ENCODE data around the gene ACOT9.
A peak's percentile ranks its signal among the peaks of the same experiment; 100 is the strongest.
"Not testable (repeated sequence)": the region's sequence is repeated elsewhere in the genome, so short reads cannot be mapped to it uniquely, and the experiment has no call there.

ACOT9 gene

DNA sequence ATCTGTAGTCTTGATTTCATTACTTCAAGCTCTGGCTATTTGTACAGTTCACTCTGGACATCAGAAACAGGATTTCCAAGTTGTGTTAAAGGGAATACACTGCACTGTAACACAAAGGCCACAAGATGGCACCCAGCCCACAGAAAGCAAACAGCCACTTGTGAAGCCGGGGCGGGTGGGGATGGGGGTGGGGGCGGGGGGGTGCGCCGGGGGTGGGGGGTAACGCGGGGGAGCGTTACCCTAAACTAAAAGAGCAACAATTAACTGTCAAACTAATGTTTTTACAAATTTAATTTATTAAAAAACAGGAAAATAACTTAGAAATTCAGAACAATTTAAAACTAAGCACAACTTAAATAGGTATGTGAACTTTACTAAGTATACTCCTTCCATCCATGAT, 48.5 kb downstream of the ACOT9 start:
- DNase-seq (ENCODE audit: low spot score), result peak; percentile 39

DNA sequence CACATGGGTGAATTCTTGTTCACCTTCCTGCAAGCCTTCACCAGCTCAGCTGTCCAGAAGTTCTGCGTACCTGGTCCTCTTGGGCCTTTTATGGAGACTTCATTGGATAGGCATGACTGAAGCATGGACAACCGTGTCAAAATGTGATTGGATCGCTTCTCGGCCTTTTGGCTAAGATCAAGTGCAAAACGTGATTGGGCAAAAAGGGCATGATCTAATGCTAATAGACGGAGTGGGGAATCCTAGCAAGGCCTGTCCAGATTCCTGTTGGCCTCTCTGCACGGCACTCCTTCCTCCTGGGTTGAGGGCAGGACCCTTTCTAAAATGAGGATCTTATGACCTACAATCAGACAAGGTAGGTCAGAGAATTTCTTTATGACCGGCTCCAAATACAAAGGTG, 50.9 kb downstream of the ACOT9 start:
- DNase-seq (ENCODE audit: low spot score), result no peak

DNA sequence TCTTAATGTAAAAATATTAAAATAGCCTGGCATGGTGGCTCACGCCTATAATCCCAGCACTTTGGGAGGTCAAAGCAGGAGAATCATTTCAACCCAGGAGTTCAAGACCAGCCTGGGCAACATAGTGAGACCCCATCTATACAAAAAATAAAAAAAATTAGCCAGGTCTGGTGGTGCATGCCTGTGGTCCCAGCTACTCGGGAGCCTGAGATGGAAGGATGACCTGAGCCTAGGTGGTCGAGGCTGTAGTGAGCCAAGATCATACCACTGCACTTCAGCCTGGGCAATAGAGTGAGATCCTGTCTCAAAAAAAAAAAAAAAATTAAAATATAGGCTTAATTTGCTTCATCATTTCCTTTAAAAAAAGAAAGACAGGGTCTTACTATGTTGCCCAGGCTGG, 66.6 kb downstream of the ACOT9 start:
- not testable (repeated sequence) for DNase-seq (ENCODE audit: low spot score)

DNA sequence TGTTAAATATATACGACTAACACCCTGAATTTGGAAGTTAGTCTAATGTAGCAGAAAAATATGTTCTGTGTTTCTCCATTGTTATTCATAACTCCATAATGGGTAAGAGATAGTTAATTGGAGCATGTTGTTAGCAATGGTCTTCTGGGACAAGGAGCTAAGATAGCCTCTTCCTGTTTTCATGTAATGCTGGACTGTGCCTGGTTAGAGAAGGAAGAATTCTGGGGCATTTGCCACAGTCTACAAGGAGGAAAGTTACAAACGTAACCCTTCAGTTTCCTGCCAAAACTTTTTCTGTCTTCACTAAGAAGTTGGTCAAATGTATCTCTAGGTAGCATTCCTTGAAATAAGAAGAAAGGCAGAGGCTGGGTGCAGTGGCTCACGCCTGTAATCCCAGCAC, 70.0 kb downstream of the ACOT9 start:
- DNase-seq (ENCODE audit: low spot score), result no peak

DNA sequence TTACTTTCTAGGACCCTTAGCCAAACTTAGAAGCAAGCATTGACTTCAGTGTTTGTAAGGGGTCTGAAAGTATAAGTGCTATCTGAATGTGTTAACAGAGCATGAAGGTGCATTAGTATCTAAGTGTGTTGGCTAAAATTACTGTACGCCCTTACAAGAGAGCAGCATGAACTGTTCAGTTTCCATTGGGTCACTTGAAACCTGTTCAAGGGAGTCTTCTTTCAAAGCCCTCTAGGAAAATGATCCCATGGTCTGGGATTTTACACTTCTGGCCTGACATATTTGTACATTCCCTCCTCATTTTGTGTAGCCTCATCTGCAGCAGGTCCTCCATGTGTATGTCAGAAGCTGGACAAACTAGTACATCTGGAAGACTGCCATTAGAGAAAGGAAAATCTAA, 72.5 kb downstream of the ACOT9 start:
- no peak for DNase-seq (ENCODE audit: low spot score)

DNA sequence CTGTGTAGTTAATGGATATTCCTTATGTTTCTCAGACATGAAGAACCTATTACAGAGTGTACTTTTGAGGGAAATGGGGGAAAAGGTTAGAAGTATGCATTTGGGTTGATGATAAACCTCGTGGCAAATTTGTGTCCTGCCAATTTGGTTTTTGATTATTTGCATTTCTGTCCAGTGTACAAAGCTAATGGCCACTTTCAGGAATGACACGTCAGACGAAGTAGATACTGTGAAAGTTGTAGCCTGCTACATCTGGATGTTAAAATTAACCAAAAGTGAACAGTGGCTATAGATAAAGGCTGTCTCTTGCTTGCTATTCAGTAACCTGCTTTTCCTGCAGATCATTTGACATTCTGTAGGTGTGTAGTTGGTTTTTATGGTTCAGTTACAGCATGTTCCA, 74.7 kb downstream of the ACOT9 start:
- no peak for DNase-seq (ENCODE audit: low spot score)

DNA sequence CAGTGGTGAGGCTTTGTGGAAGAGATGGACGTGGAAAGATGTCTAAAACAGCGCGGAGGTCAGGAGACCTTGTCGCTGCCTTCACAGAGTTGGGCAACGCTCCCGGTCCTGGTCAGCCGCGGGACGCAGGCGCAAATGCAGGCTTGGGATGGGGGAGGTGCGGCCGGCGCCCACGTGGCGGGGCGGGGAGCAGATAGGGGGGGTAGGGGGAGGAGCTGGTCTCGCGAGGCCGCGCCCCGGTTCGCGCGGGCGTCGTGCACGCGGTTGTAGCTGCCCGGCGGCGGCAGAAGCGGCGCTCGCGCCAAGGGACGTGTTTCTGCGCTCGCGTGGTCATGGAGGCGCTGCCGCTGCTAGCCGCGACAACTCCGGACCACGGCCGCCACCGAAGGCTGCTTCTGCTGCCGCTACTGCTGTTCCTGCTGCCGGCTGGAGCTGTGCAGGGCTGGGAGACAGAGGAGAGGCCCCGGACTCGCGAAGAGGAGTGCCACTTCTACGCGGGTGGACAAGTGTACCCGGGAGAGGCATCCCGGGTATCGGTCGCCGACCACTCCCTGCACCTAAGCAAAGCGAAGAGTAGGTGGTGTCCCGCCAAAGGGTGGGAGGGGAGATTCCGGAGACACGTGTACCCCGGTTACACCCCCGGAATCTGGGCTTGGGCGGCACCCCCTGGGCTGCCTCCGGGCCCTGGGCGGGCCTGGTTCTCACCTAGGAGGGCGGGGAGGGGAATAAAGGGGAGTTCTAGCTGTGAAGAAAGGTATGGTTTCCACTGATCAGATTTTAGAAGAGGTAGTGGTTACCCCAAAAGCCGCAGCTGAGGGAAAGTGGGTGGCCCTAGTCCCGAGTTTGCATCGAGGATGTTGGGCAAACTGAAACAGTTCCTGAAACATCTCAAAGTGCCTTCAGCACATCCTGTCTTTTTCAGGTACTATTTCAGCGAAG, 75.6 kb downstream of the ACOT9 start, which contains the start of gene PRDX4:
Gene PRDX4, plus strand, starts transcription at position 255 of the 939 bp plus-strand sequence. Its CDS starts 78 bp downstream, at position 333.
- DNase-seq (ENCODE audit: low spot score), result peak; percentile 77

DNA sequence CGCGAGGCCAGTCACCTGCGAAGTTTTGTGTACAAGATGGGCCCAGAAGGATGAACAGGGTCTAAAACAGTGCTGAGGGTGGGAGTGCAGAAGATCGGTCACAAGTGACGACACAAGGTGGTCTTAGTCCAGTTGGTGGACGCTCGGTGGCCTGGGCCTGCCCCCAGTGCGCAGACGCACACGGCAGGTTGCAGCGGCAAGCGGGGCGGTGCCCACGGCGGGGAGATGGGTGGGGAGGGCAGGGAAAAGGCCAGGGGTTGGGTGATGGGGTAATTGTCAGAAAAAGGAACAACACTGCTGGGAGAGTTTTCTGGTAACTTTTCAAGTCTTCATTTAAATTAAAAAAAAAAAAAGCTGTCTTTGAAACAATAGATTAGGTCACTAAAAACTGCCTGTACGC, 76.8 kb downstream of the ACOT9 start:
- no peak for DNase-seq (ENCODE audit: low spot score)

DNA sequence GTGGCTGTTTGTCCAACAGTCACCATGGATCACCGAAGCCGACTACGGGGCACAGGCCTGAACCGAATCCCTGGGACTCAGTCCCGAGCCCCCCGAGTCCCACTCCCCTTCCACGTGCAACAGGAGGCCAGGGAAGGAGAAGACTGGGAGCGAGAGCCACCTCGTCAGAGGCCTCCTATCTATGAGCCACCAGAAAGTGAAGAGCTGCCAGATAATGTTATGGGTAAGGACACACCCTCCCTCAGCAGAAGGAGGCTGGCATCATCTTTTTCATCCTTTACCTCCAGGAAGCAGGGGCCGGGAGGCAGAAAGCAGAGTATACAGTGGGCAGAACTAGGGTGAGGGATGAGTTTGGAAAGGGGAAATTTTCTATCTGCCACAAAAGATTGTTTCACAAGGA, 78.6 kb downstream of the ACOT9 start:
- no peak for DNase-seq (ENCODE audit: low spot score)

DNA sequence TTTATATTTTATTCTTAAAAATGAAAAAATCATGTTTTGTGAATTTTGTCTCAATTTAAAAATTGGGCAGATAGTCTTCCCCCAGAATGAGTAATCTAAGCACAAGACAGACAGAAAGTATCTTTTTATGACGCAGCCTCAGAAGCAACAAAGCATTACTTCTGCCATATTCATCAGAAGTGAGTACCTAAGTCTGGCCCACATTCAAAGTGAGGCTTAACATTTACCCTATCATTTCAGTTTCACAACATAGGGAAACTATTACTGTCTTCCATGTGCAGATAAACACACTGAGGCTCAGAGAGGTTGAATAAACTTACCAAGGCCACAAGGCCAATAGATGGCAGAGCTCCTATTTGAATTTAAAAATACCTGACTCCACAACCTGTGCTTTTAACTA, 80.2 kb downstream of the ACOT9 start:
- DNase-seq (ENCODE audit: low spot score), result peak; percentile 7

DNA sequence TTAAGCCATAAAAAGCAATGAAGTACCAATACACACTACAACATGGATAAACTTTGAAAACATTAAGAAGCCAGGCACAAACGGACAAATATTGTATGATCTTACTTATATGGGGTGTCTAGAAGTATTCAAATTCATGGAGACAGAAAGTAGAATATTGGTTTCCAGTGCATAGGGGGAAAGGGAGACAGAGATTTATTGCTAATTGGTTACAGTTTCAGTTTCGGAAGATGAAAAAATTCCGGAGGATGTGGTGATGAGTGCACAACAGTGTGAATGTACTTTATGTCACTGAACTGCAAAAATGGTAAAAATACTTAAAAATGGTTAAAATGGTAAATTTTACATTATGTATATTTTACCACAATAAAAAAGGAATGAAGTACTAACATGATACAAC, 80.9 kb downstream of the ACOT9 start:
- no peak for DNase-seq (ENCODE audit: low spot score)

DNA sequence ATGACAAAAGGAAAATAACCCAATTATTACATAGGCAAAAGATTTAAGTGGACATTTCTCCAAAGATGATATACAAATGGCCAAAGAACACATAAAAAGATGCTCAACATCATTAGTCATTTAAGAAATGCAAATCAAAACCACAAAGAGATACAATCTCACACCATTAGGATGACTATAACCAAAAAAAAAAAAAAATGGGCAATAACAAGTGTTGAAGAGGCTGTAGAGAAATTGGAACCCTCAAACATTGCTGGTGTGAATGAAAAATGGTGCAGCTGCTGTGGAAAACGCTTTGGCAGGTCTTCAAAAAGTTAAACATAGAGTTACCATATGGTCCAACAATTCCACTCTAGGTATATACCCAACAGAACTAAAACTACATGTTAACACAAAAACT, 81.4 kb downstream of the ACOT9 start:
- DNase-seq (ENCODE audit: low spot score), result no peak

DNA sequence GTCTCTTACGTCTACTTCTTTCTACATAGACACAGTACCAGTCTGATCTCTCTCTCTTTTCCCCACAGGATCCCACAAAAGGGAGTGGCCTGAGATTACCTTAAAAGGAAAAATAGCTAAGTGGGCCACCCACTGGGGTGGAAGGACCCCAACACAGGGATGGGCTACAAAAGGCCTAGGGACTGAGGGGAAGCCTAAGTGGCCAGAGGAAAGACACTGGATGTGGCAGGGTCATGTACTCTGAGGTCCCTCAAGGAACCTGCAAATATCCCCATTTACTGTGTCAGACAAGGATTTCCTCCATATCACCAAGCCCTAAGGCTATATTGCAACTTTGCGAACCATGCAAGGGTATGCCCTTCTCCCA, 82.3 kb downstream of the ACOT9 start:
- no peak for DNase-seq (ENCODE audit: low spot score)

DNA sequence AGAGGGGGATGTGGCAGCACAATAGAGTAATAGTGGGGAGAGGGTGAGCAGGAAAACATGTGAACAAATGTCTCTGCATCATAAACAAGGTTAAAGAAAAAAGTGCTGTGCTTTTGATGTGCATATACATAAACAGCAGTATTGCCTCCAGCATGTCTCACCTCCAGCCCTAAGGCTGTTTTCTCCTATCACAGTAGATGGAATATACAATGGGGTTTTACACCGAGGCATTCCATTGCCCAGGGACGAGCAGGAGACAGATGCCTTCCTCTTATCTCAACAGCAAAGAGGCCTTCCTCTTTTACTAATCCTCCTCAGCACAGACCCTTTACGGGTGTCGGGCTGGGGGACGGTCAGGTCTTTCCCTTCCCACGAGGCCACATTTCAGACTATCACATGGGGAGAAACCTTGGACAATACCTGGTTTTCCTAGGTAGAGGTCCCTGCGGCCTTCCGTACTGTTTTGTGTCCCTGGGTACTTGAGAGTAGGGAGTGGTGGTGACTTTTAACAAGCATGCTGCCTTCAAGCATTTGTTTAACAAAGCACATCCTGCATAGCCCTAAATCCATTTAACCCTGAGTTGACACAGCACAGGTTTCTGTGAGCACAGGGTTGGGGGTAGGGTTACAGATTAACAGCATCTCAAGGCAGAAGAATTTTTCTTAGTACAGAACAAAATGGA, 82.9 kb downstream of the ACOT9 start:
- not testable (repeated sequence) for DNase-seq (ENCODE audit: low spot score)

DNA sequence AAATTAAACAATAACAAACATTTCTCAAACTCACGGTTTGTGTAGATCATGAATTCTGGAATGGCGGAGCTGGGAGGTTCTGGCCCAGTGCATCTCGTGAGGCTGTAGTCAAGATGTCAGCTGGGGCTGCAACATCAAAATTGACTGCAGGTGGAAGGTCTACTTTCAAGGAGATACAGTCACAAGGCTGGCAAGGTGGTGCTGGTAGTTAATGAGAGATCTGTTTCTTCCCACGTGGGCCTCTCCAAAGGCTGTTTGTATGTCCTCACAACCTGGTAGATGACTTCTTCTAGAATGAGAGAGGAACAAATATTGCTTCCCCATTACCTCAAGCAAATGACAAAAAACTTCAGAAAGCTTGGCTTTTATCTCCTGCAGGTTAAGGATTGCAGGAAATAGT, 83.7 kb downstream of the ACOT9 start:
- DNase-seq (ENCODE audit: low spot score), result no peak

DNA sequence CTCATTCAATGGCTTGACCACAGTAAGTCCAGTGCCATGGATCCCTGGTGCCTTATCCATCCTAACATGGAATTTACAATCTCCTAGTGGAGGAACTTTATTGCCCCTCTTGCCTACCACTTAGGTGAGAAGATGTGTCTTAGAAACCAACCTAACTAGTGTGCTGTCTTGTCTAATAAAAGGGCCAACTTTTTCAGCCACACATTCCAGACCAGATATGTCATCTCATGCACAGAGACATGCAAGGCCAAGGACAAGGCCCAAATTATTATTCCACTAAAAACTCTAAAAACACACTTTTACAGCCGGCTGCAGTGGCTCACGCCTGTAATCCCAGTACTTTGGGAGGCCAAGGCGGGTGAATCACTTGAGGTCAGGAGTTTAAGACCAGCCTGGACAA, 86.4 kb downstream of the ACOT9 start:
- no peak for DNase-seq (ENCODE audit: low spot score)

DNA sequence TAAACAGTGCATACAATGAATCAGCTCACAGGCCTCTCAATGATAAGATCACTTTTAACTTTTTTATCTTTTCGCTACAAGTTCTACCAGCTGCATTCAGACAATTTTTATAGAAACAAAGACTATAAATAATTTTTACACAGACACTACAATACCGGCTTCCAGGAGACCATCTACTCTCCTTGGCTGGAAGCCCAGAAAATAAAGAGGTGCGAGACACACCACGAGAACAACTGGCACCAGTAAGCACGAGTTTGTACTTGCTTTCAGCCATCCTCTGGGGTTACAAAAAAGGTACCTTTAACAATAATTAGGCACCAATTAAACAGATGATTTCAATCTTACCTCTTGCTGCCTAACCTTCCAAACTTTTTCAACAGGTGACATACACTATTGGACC, 87.0 kb downstream of the ACOT9 start:
- no peak for DNase-seq (ENCODE audit: low spot score)
